HL-60 (cell line): Measurements from ENCODE around the gene CTNNA3.

ENCODE experiments used
- DNase-seq, 2 experiments: peaks; one replicate each; pipeline ENCODE4 v3.0.0-alpha.2; 2010 to 2020; ENCODE audit warnings: low read depth in 1 of 2, low spot score in 1 of 2
- H3K27ac ChIP-seq: fragments of 250-450 bp; sonication (Bioruptor Pico); replicated peaks from 2 replicates; pipeline ENCODE4 v1.5.1; 2020; ENCODE audit warnings: mild to moderate bottlenecking, moderate library complexity
- H3K27me3 ChIP-seq: fragments of 250-450 bp; sonication (Bioruptor Pico); 2 replicates; pipeline ENCODE4 v1.5.1; 2021; ENCODE audit warnings: mild to moderate bottlenecking, moderate library complexity; ENCODE audit not compliant: insufficient read depth, poor library complexity, severe bottlenecking
- H3K4me3 ChIP-seq: replicated peaks from 2 replicates; pipeline ENCODE4 v1.5.1; 2011; ENCODE audit warnings: mild to moderate bottlenecking, control low read depth, low read length; ENCODE audit not compliant: insufficient read depth
- GABPA ChIP-seq: IDR thresholded peaks from 2 replicates; pipeline ENCODE4 v1.6.1; 2012; ENCODE audit warnings: low read depth
- POLR2AphosphoS5 ChIP-seq: IDR thresholded peaks from 2 replicates; pipeline ENCODE4 v1.6.1; 2012; ENCODE audit warnings: low read depth
- REST ChIP-seq: IDR thresholded peaks from 2 replicates; pipeline ENCODE4 v1.6.1; 2012; ENCODE audit warnings: low read depth; ENCODE audit not compliant: insufficient replicate concordance
- SPI1 ChIP-seq: IDR thresholded peaks from 2 replicates; pipeline ENCODE4 v1.6.1; 2012; ENCODE audit warnings: low read depth, mild to moderate bottlenecking, borderline replicate concordance
- TF ChIP-seq, protein P1 (sequence below): IDR thresholded peaks from one replicate; pipeline ENCODE4 v1.5.1; 2011; ENCODE audit warnings: low read length, control low read depth, inconsistent platforms; ENCODE audit not compliant: insufficient read depth

CTNNA3 gene

DNA sequence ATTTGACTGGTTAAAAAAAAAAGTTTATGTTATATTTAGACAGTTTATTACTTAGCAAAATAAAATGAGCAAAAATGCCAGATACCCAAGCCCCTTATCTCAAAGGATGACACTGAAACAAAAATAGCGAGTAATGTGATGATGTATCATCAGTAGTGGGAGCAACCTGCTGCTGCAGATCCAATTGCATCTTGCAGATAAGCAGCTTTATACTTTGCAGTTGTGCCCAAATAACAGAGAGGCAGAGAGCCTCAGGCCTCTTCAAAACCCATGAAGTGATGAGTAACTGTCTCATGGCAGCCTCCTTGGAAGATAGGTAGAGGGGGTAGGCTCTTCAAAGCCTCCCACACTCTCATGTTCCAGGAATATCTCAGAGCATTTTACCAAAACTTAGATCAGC is 1238.4 kb downstream of the CTNNA3 start:
- no peak for DNase-seq
- TF ChIP-seq REST (no peak), POLR2AphosphoS5 (no peak), GABPA (no peak), SPI1 (no peak)
- TF ChIP-seq, protein P1, sequence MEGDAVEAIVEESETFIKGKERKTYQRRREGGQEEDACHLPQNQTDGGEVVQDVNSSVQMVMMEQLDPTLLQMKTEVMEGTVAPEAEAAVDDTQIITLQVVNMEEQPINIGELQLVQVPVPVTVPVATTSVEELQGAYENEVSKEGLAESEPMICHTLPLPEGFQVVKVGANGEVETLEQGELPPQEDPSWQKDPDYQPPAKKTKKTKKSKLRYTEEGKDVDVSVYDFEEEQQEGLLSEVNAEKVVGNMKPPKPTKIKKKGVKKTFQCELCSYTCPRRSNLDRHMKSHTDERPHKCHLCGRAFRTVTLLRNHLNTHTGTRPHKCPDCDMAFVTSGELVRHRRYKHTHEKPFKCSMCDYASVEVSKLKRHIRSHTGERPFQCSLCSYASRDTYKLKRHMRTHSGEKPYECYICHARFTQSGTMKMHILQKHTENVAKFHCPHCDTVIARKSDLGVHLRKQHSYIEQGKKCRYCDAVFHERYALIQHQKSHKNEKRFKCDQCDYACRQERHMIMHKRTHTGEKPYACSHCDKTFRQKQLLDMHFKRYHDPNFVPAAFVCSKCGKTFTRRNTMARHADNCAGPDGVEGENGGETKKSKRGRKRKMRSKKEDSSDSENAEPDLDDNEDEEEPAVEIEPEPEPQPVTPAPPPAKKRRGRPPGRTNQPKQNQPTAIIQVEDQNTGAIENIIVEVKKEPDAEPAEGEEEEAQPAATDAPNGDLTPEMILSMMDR = no peak

DNA sequence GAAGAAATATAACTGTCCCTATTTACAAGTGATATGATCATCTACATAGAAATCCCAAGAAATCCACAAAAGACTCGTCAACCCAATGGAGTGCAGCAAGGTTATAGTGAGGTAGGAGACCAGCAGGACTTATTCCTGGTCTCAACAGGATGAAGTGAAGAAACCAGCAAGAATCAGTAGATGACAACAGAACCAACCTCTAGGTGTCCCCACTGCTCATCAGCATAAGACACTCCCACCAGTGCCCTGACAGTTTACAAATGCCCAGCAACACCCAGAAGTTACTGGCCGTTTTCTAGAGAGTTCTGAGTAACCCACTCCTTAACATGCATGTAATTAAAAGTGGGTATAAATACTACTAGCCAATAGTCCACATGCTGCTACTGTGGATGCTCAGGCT is 1240.7 kb downstream of the CTNNA3 start:
- TF ChIP-seq, protein P1 = no peak
- TF ChIP-seq GABPA (no peak), REST (no peak), SPI1 (no peak), POLR2AphosphoS5 (no peak)

More for the DNA sequence above, 1238.4 kb downstream of the CTNNA3 start:
- no peak overlapping the region for H3K27ac ChIP-seq
- no peaks in the 10 kb centered on the region for H3K27me3 ChIP-seq
- no peak overlapping the region for H3K4me3 ChIP-seq

GRCh38 chr10:66440568-66440967 is 1255.4 kb downstream of the CTNNA3 start:
- Histone ChIP-seq H3K27ac (no peak overlapping the region), H3K4me3 (no peak overlapping the region), H3K27me3 (no peaks in the 10 kb centered on the region)
- TF ChIP-seq POLR2AphosphoS5 = no peak
- TF ChIP-seq GABPA = no peak
- no peak for TF ChIP-seq SPI1
- TF ChIP-seq, protein P1 = no peak
- TF ChIP-seq REST = no peak
- no peak for DNase-seq

More for the DNA sequence above, 1240.7 kb downstream of the CTNNA3 start:
- no peak overlapping the region for H3K27ac ChIP-seq
- DNase-seq = no peak
- no peaks in the 10 kb centered on the region for H3K27me3 ChIP-seq
- no peak overlapping the region for H3K4me3 ChIP-seq
